Left ventricle myocardium inferior (tissue), 1 donor: ENCODE measurements around the gene TRAPPC2. TPM values are rescaled to one million over a fixed set of nuclear protein-coding genes. Genes with fewer than 3 reads are reported as not detected.

Source experiments
- DNase-seq: peaks from one replicate; pipeline ENCODE4 v3.0.0-alpha.2; 2020
- H3K27ac ChIP-seq: fragments of 200-600 bp; replicated peaks from 2 replicates; pipeline ENCODE4 v1.8.0; 2021
- H3K27me3 ChIP-seq: fragments of 200-600 bp; 2 replicates; pipeline ENCODE4 v1.8.0; 2021; ENCODE audit warnings: low read depth
- H3K36me3 ChIP-seq: fragments of 200-600 bp; 2 replicates; pipeline ENCODE4 v1.8.0; 2021
- H3K4me1 ChIP-seq: fragments of 200-600 bp; 2 replicates; pipeline ENCODE4 v1.8.0; 2021
- H3K4me3 ChIP-seq: fragments of 200-600 bp; 2 replicates; pipeline ENCODE4 v1.8.0; 2021; ENCODE audit warnings: mild to moderate bottlenecking, moderate library complexity
- H3K9me3 ChIP-seq: fragments of 200-600 bp; replicated peaks from 2 replicates; pipeline ENCODE4 v1.8.0; 2021
- intact Hi-C: fragments of 100-400 bp; cut with micrococcal nuclease; formaldehyde crosslinking; loops from one replicate; pipeline ENCODE4 v1.11.0; 2022
- total RNA-seq: library from RNA; stranded (reverse); fragmentation: NEBNext Ultra II Directional; extraction: Animal tissue kit (Norgen Biotek cat#: 25700); gene quantifications from one replicate; pipeline ENCODE4 v1.2.1, GENCODE V29; 2021
- TF ChIP-seq, protein P1 (sequence below): fragments of 200-600 bp; IDR thresholded peaks from 2 replicates; pipeline ENCODE4 v1.8.0; 2021; ENCODE audit warnings: antibody characterized with exemption, mild to moderate bottlenecking, borderline replicate concordance
- donor health status: DM: no; HTN: yes; CAD: no; lungs with severe emphysema.

The TRAPPC2 gene
- total RNA-seq, 1 donor from 2014 or later, result 7.2 TPM

DNA sequence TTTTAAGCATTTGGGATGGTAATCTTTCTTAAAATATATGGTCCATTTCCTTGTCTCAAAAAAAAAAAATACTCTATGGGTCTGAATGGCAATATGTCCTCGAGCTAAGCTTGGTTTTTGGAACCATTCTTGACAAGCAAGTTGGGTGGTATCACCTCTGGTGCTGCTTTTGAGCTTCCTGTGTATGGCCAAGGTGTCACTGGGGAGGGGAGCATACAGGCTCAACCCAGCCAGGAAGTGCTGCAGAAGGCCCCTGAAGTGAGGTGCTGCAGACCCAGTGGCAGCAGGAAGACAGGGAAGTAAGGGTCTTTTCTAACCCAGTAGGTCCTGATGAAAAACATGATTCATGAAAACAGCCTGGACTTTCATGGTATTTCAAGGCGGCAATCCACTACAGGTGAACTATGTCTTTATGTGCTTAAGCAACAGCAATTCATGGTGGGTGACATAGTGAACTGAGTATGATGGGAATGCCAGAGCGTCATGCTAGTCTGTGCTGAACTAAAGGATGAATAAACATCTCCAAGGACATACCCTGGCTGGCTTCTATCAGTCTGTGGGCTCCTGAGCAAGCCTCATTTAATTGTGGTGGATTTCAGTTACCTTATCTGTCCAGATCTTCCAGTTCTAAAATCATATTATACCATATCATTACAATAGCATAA lies 15.1 kb downstream of the TRAPPC2 start:
- intact Hi-C loops, result no loop called here
- no peak overlapping the region for H3K27ac ChIP-seq
- TF ChIP-seq, protein P1, sequence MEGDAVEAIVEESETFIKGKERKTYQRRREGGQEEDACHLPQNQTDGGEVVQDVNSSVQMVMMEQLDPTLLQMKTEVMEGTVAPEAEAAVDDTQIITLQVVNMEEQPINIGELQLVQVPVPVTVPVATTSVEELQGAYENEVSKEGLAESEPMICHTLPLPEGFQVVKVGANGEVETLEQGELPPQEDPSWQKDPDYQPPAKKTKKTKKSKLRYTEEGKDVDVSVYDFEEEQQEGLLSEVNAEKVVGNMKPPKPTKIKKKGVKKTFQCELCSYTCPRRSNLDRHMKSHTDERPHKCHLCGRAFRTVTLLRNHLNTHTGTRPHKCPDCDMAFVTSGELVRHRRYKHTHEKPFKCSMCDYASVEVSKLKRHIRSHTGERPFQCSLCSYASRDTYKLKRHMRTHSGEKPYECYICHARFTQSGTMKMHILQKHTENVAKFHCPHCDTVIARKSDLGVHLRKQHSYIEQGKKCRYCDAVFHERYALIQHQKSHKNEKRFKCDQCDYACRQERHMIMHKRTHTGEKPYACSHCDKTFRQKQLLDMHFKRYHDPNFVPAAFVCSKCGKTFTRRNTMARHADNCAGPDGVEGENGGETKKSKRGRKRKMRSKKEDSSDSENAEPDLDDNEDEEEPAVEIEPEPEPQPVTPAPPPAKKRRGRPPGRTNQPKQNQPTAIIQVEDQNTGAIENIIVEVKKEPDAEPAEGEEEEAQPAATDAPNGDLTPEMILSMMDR, result no peak
- no peaks in the 10 kb centered on the region for H3K9me3 ChIP-seq
- no peak overlapping the region for H3K4me3 ChIP-seq
- no peak for DNase-seq
- H3K27me3 ChIP-seq, result no peaks in the 10 kb centered on the region
- peaks cover 13% of the 10 kb centered on the region for H3K36me3 ChIP-seq
- peaks cover 22% of the 10 kb centered on the region for H3K4me1 ChIP-seq

DNA sequence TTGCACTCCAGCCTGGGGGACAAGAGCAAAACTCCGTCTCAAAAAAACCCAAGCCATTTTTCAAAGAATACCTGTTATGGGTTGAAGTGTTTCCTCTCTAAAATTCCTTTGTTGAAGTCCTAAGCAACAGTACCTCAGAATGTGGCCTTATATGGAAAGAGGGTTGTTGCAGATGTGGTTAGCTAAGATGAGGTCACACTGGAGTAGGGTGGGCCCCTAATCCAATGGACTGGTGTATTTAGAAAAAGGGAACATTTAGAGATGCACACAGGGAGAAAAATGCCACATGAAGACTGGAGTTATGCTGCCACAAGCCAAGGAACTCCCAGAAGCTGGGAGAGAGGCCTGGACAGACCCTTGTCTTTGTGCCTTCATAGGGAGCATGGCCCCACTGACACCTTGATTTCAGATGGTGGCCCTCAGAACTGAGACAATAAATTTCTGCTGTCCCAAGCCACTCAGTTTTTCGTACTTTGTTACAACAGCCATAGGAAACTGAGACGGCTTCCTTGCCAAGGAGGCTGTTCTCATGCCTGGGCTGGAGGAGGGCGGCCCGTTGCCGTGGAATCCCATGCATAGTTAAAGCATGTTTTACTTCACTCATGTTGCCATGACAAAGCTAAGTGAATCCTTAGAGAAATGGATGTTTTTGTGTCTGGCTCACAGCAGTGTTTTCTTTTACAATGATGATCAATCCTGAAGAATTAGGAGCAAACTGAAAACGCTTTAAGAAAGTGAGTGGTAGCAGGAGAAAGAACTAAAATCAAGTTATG lies 16.5 kb downstream of the TRAPPC2 start:
- TF ChIP-seq, protein P1, result no peak
- intact Hi-C loops, result no loop called here
- Histone ChIP-seq H3K36me3 (peaks cover 13% of the 10 kb centered on the region), H3K27ac (peak overlapping the region; percentile 46), H3K4me1 (peaks cover 22% of the 10 kb centered on the region), H3K27me3 (no peaks in the 10 kb centered on the region), H3K9me3 (no peaks in the 10 kb centered on the region), H3K4me3 (no peak overlapping the region)
- DNase-seq, result peak; percentile 22

DNA sequence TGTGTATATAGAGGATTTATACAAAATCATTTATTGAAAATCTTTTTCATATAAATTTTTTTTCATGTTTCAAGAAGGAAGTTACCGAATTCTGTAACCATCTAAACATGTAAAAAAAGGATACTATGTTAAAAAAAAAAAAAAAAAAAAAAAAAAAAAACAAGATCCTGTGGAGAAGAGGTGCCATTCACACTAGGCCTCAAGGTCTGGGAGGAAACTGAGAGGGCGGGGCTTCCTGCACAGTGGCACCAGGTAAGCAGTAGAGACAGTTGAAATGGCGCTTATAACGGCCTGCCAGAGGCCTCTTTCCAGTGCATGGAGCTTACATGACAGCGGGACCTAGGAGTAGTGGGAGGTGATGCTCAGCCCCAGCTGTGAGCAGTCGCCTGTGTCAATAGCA lies 17.5 kb downstream of the TRAPPC2 start:
- no peak overlapping the region for H3K4me3 ChIP-seq
- H3K27me3 ChIP-seq, result no peaks in the 10 kb centered on the region
- intact Hi-C loops, result no loop called here
- peaks cover 15% of the 10 kb centered on the region for H3K36me3 ChIP-seq
- H3K9me3 ChIP-seq, result no peaks in the 10 kb centered on the region
- DNase-seq, result no peak
- no peak overlapping the region for H3K27ac ChIP-seq
- TF ChIP-seq, protein P1, result no peak
- peaks cover 22% of the 10 kb centered on the region for H3K4me1 ChIP-seq

DNA sequence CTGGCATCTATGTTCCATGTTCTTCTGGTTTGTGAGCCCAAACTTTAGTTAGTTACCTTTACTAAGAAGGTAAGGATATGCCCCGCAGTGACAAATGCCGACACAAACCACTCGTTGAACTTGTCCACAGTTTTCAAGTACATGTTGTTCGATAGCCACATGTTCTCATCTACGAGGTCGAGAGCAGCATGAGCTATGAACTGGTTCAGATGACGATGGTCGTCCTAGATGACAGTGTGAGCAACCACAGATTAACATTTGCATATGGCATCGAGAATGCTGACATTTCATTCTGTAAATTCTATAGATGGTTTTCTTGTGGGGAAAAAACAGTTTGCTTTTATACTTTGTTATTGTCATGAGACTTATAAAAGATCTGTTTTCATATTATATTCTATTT lies 18.0 kb downstream of the TRAPPC2 start:
- no peak for DNase-seq

DNA sequence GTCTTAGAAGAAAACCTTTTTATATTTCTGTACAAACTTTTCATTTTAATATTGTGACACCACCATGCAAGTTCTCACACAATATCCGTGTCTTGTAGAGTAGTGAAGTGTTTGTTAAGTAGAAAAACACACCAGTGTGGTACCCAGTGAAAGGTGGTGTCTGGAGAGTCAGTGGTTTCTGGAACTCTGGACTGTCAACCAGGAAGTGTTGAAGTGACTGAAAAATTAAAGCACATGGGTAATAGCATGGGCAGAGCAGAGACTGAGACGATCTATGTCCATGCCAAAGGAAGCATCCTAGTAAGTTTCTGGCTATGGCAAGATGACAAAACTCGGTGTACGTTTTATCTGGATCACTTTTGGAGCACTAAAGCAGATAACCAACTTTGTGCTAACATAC lies 23.3 kb downstream of the TRAPPC2 start:
- Histone ChIP-seq H3K4me1 (no peaks in the 10 kb centered on the region), H3K4me3 (no peak overlapping the region), H3K27me3 (no peaks in the 10 kb centered on the region), H3K36me3 (peaks cover 18% of the 10 kb centered on the region), H3K27ac (no peak overlapping the region), H3K9me3 (no peaks in the 10 kb centered on the region)
- intact Hi-C loops, result no loop called here
- no peak for DNase-seq
- TF ChIP-seq, protein P1, result no peak

More for the DNA sequence above, 18.0 kb downstream of the TRAPPC2 start:
- intact Hi-C loops, result no loop called here
- H3K4me1 ChIP-seq, result peaks cover 18% of the 10 kb centered on the region
- no peak overlapping the region for H3K4me3 ChIP-seq
- TF ChIP-seq, protein P1, result no peak
- no peak overlapping the region for H3K27ac ChIP-seq
- peaks cover 17% of the 10 kb centered on the region for H3K36me3 ChIP-seq
- no peaks in the 10 kb centered on the region for H3K9me3 ChIP-seq
- H3K27me3 ChIP-seq, result no peaks in the 10 kb centered on the region
